WTC11 (cell line): Measurements from ENCODE around the gene RFX7. TPM values are rescaled to one million over a fixed set of nuclear protein-coding genes. Genes with fewer than 3 reads are reported as not detected.

Source experiments
- ATAC-seq: fragments of 200-7000 bp; cut with Tn5 transposase; 2 replicates; pipeline ENCODE4 v1.10.0; 2021; ENCODE audit warnings: mild to moderate bottlenecking, moderate library complexity
- CTCF ChIA-PET: fragments of 300-600 bp; sonication (Branson Sonifier 250); formaldehyde crosslinking; loops from one replicate; lab custom pipeline; 2021; ENCODE audit warnings: antibody characterized with exemption; lab: Charles Lee
- POLR2A ChIA-PET: fragments of 350-600 bp; sonication (Branson Sonifier 250); formaldehyde crosslinking; loops from one replicate; lab custom pipeline; 2021; ENCODE audit warnings: antibody characterized with exemption; lab: Charles Lee
- DNase-seq: peaks from one replicate; pipeline ENCODE4 v3.0.0; 2021; ENCODE audit warnings: low spot score
- H3K27ac Mint-ChIP-seq: 2 replicates; pipeline ENCODE4 v1.8.0; 2021; ENCODE audit warnings: mixed read lengths
- H3K27me3 Mint-ChIP-seq: 2 replicates; pipeline ENCODE4 v1.8.0; 2021; ENCODE audit warnings: low read depth, mild to moderate bottlenecking, moderate library complexity, mixed read lengths
- H3K36me3 Mint-ChIP-seq: 2 replicates; pipeline ENCODE4 v1.8.0; 2021; ENCODE audit warnings: mixed read lengths
- H3K4me1 Mint-ChIP-seq: 2 replicates; pipeline ENCODE4 v1.8.0; 2022; ENCODE audit warnings: mixed read lengths
- H3K4me3 Mint-ChIP-seq: 2 replicates; pipeline ENCODE4 v1.8.0; 2021; ENCODE audit warnings: mild to moderate bottlenecking, moderate library complexity, mixed read lengths
- H3K9me3 Mint-ChIP-seq: 2 replicates; pipeline ENCODE4 v1.8.0; 2021; ENCODE audit warnings: mixed read lengths
- ATF2 ChIP-seq: sonication (generic); formaldehyde crosslinking; IDR thresholded peaks from 2 replicates; pipeline ENCODE4 v1.8.1; 2022; ENCODE audit warnings: low read depth, missing genetic modification reagents, borderline replicate concordance
- CREB1 ChIP-seq: sonication (generic); formaldehyde crosslinking; IDR thresholded peaks from 2 replicates; pipeline ENCODE4 v1.8.0; 2023; ENCODE audit warnings: mild to moderate bottlenecking, missing genetic modification reagents
- CREM ChIP-seq: sonication (generic); formaldehyde crosslinking; IDR thresholded peaks from 2 replicates; pipeline ENCODE4 v1.8.1; 2022; ENCODE audit warnings: mild to moderate bottlenecking, missing genetic modification reagents, moderate library complexity
- CTCF ChIP-seq: fragments of 200-600 bp; IDR thresholded peaks from 2 replicates; pipeline ENCODE4 v1.8.0; 2022; ENCODE audit warnings: antibody characterized with exemption
- ERG ChIP-seq: fragments of 250-450 bp; sonication (Bioruptor Pico); IDR thresholded peaks from 2 replicates; pipeline ENCODE4 v1.8.0; 2021; ENCODE audit warnings: mild to moderate bottlenecking
- ETV6 ChIP-seq: sonication (generic); formaldehyde crosslinking; IDR thresholded peaks from 2 replicates; pipeline ENCODE4 v1.8.1; 2022; ENCODE audit warnings: mild to moderate bottlenecking, missing genetic modification reagents
- FOXP1 ChIP-seq: sonication (generic); formaldehyde crosslinking; IDR thresholded peaks from 2 replicates; pipeline ENCODE4 v1.8.0; 2022; ENCODE audit warnings: missing genetic modification reagents, mild to moderate bottlenecking, moderate library complexity, borderline replicate concordance
- MLX ChIP-seq: sonication (generic); formaldehyde crosslinking; IDR thresholded peaks from 2 replicates; pipeline ENCODE4 v1.8.1; 2023; ENCODE audit warnings: mild to moderate bottlenecking, missing genetic modification reagents, moderate library complexity
- TEAD1 ChIP-seq: sonication (generic); formaldehyde crosslinking; IDR thresholded peaks from 2 replicates; pipeline ENCODE4 v1.8.0; 2022; ENCODE audit warnings: mild to moderate bottlenecking, missing genetic modification reagents
- ZNF138 ChIP-seq: sonication (generic); formaldehyde crosslinking; conservative IDR thresholded peaks from 2 replicates; pipeline ENCODE4 v1.8.1; 2022; ENCODE audit warnings: mild to moderate bottlenecking, moderate library complexity, missing genetic modification reagents
- ZNF232 ChIP-seq: sonication (generic); formaldehyde crosslinking; IDR thresholded peaks from 2 replicates; pipeline ENCODE4 v1.8.0; 2022; ENCODE audit warnings: mild to moderate bottlenecking, missing genetic modification reagents
- total RNA-seq: library from RNA; stranded (reverse); gene quantifications from 3 replicates; pipeline ENCODE4 v1.2.3, GENCODE V29; 2021
- TF ChIP-seq, protein P1 (sequence below): sonication (generic); formaldehyde crosslinking; IDR thresholded peaks from 2 replicates; pipeline ENCODE4 v1.8.1; 2023; ENCODE audit warnings: mild to moderate bottlenecking, moderate library complexity, missing genetic modification reagents

Gene RFX7
- total RNA-seq, 1 experiment from 2014 or later: 36.0 TPM

DNA sequence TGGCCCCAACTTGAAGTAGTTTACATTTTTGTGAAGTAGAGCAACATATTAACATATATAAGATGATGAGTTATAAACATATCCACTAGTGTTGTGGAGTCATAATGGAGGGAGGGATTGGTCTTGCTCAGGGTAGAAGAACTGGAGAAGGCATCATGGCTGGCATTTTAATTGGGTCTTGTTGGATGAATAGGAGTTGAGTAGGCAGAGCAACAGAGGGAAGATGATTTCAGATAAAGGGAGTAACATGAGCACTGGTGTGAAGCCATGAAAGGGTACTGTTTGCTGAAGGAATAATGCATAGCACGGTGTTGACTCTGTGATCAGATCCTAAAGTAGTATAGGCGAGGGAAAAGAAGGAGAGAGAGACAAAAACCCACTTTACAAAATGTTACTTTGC, 3.6 kb upstream of the RFX7 start:
- POLR2A ChIA-PET: no interaction called here
- Mint-ChIP-seq H3K36me3 (peaks cover 3% of the 10 kb centered on the region; the same call in 1 of the 2 replicates), H3K27me3 (no peaks in the 10 kb centered on the region), H3K27ac (no peak overlapping the region), H3K9me3 (no peaks in the 10 kb centered on the region), H3K4me1 (peaks cover 29% of the 10 kb centered on the region), H3K4me3 (no peak overlapping the region)
- no peak for TF ChIP-seq MLX (CRISPR knock-in tag)
- DNase-seq: no peak
- ATAC-seq: no peak
- CTCF ChIA-PET: no interaction called here

DNA sequence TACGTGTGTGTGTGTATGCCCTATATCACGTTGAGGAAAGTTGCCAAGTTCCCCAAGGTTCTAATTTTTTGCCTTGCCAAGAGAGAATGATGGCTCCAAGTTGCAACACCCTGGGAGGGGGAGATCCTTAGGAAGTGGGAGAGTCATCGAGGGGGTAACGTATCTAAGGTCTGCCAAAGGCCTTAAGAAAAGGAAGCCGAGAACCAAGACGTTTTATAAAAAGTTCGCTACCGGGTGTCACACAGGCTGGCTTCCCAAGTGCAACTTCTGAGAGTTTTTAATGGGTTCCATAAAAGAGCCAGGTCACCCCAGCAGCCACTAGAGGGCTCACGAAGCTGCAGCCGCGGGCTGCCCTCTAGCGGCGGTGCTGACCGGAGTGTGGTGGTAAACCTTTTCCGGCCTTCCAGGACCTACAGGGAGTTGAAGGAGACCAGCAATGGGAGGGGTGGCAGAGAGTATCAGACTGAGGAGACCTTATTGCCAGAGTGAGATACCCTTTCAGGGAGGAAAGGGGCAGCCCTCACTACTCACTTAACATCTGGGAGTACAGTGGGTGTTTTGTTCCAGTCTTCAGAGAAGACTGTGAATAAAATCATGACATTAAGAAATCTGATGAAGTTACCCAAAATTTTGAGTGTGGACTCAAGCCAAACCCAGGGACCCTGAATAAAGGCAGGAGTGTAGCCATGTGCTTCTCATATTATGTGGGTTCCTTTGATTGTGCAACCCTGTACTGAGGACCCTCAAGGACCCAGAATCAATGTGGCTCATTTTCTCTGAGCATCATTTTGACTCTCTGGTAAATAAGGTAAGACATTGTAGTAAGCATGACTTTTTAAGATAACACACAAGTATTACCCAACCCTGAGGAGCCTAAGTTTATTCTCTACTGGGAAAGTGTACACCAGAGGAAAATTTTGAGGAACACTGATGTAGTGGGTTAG, 2.5 kb upstream of the RFX7 start:
- no peak for TF ChIP-seq ATF2 (CRISPR knock-in tag)
- 0 out of 2 replicates have a peak, but pooled peaks have one; percentile 52 for TF ChIP-seq ETV6 (CRISPR knock-in tag)
- no peak for TF ChIP-seq ZNF138 (CRISPR knock-in tag)
- no peak for TF ChIP-seq FOXP1 (CRISPR knock-in tag)
- TF ChIP-seq ERG: no peak
- TF ChIP-seq, protein P1, sequence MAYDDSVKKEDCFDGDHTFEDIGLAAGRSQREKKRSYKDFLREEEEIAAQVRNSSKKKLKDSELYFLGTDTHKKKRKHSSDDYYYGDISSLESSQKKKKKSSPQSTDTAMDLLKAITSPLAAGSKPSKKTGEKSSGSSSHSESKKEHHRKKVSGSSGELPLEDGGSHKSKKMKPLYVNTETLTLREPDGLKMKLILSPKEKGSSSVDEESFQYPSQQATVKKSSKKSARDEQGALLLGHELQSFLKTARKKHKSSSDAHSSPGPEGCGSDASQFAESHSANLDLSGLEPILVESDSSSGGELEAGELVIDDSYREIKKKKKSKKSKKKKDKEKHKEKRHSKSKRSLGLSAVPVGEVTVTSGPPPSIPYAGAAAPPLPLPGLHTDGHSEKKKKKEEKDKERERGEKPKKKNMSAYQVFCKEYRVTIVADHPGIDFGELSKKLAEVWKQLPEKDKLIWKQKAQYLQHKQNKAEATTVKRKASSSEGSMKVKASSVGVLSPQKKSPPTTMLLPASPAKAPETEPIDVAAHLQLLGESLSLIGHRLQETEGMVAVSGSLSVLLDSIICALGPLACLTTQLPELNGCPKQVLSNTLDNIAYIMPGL: peak; percentile 92; the same call in 1 of the 2 replicates
- peak; percentile 75; the same call in 1 of the 2 replicates for TF ChIP-seq CREM (CRISPR knock-in tag)
- TF ChIP-seq TEAD1: no peak; the same call in 1 of the 2 replicates
- TF ChIP-seq CTCF: peak; percentile 96
- TF ChIP-seq CREB1 (CRISPR knock-in tag): no peak
- no peak for TF ChIP-seq ZNF232 (CRISPR knock-in tag)
- no peaks in the 10 kb centered on the region for H3K9me3 Mint-ChIP-seq
- peaks cover 34% of the 10 kb centered on the region for H3K4me1 Mint-ChIP-seq
- H3K27ac Mint-ChIP-seq: peak overlapping the region; percentile 90
- ChIA-PET POLR2A (interaction anchor here (0.5 to 0.9 kb wide), 2 partner anchors 120 to 219 kb away, joined by 3 read pairs; partner anchors contain the start of gene MNS1), CTCF (interaction anchor here (0.5 to 2.1 kb wide), 7 partner anchors 9 to 520 kb away, joined by 4 to 9 read pairs (median 4); no protein-coding TSS in a partner anchor)
- H3K36me3 Mint-ChIP-seq: peaks cover 3% of the 10 kb centered on the region; the same call in 1 of the 2 replicates
- H3K27me3 Mint-ChIP-seq: no peaks in the 10 kb centered on the region
- DNase-seq (peak; percentile 94), ATAC-seq (peak; percentile 63)
- peak overlapping the region; percentile 83 for H3K4me3 Mint-ChIP-seq
